Lower lobe of right lung (tissue), 2 donors: ENCODE data around the gene ABR. TPM values are rescaled to one million over a fixed set of nuclear protein-coding genes. Genes with fewer than 3 reads are reported as not detected.
A peak's percentile ranks its signal among the peaks of the same experiment; 100 is the strongest.

Experiments used
- ATAC-seq, 2 donors: fragments of 200-7000 bp; cut with Tn5 transposase; one replicate each; pipeline ENCODE4 v1.9.1; 2020 to 2022; ENCODE audit warnings: mild to moderate bottlenecking in 2 of 2, moderate library complexity in 2 of 2
- DNase-seq: peaks from one replicate; pipeline ENCODE4 v3.0.0-alpha.2; 2020
- H3K27ac ChIP-seq: fragments of 200-600 bp; one replicate; pipeline ENCODE4 v1.8.0; 2022
- H3K27me3 ChIP-seq: fragments of 200-600 bp; one replicate; pipeline ENCODE4 v1.8.0; 2022; ENCODE audit warnings: low read depth
- H3K36me3 ChIP-seq: fragments of 200-600 bp; one replicate; pipeline ENCODE4 v1.8.0; 2022; ENCODE audit warnings: mild to moderate bottlenecking
- H3K4me1 ChIP-seq: fragments of 200-600 bp; one replicate; pipeline ENCODE4 v1.8.0; 2022
- H3K4me3 ChIP-seq: fragments of 200-600 bp; one replicate; pipeline ENCODE4 v1.8.0; 2022; ENCODE audit warnings: mild to moderate bottlenecking
- H3K9me3 ChIP-seq: fragments of 200-600 bp; one replicate; pipeline ENCODE4 v1.8.0; 2022
- intact Hi-C: fragments of 100-400 bp; cut with DNase I; formaldehyde crosslinking; loops from one replicate; pipeline ENCODE4 v1.11.0; 2022
- total RNA-seq: library from RNA; stranded (reverse); fragmentation: NEBNext Ultra II Directional; extraction: Animal tissue kit (Norgen Biotek cat#: 25700); gene quantifications from one replicate; pipeline ENCODE4 v1.2.1, GENCODE V29; 2021
- TF ChIP-seq, protein P1 (sequence below): fragments of 200-600 bp; IDR thresholded peaks from one replicate; pipeline ENCODE4 v1.8.0; 2022; ENCODE audit warnings: antibody characterized with exemption, mild to moderate bottlenecking
- donor health status: DM: no; HTN: yes; CAD: no; lungs with severe emphysema.

ABR gene
- total RNA-seq, 1 donor from 2014 or later = 212 TPM

DNA sequence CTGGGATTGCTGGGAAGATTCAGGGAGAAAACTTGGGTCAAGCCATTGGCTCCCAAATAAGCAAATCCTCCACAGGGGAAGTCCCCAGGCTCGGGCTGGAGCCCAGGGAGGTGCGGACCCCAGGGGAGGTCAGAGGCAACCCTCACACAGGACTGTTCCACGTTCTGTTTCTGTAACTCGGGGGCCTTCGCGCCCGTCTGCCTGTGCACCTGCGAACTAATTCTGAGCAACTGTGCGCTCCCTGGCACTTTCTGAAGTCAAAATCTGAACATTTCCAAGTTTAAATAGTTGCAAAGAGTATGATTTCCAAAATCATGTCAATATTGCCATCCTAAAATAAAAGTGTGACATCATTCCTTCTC lies 166.1 kb downstream of the ABR start:
- intact Hi-C loops = no loop called here
- peaks cover 59% of the 10 kb centered on the region for H3K36me3 ChIP-seq
- DNase-seq = peak; percentile 13

DNA sequence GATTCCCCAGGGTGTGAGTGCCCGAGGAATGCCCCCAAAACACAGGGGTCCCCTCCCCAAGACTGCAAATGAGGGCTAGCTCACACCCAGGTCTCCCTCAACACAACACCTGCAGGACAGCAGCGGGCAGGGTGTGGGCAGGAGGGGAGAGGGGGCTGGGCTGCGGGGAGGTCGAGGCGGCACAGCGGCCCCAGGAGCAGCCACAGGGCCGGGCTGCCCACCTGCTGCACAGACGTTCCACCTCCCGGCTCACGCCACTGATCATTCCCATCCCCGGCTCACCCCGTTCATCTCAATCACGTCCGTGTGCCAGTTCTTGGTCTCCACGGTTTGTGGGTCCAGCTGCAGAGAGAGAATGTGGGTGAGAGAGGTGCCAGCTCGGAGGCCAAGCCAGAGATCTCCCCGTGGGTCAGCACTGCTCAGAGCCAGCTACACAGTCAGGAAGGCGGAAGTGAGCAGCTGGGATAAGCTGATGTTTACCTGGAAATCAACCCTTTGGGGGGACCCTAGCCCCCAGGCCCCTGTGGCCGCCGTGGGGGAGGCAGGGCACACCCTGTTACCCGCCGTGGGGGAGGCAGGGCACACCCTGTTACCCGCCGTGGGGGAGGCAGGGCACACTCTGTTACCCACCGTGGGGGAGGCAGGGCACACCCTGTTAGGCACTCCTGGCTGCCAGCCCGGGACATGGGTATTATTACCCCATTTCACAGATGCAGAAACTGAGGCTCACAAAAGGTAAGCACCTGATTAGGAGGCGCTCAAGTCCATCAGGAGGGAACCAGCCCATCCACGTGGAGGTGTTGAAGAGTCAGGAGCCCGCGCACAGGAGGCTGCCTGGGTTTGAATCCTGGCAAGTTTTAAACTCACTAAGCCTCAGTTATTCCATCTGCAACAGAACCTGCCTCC lies 166.7 kb downstream of the ABR start:
- TF ChIP-seq, protein P1, sequence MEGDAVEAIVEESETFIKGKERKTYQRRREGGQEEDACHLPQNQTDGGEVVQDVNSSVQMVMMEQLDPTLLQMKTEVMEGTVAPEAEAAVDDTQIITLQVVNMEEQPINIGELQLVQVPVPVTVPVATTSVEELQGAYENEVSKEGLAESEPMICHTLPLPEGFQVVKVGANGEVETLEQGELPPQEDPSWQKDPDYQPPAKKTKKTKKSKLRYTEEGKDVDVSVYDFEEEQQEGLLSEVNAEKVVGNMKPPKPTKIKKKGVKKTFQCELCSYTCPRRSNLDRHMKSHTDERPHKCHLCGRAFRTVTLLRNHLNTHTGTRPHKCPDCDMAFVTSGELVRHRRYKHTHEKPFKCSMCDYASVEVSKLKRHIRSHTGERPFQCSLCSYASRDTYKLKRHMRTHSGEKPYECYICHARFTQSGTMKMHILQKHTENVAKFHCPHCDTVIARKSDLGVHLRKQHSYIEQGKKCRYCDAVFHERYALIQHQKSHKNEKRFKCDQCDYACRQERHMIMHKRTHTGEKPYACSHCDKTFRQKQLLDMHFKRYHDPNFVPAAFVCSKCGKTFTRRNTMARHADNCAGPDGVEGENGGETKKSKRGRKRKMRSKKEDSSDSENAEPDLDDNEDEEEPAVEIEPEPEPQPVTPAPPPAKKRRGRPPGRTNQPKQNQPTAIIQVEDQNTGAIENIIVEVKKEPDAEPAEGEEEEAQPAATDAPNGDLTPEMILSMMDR = no peak
- H3K27ac ChIP-seq = no peak overlapping the region
- H3K27me3 ChIP-seq = no peaks in the 10 kb centered on the region
- H3K4me3 ChIP-seq = no peak overlapping the region
- intact Hi-C loops = no loop called here
- H3K4me1 ChIP-seq = peaks cover 16% of the 10 kb centered on the region
- peaks cover 60% of the 10 kb centered on the region for H3K36me3 ChIP-seq
- no peak for ATAC-seq
- H3K9me3 ChIP-seq = no peaks in the 10 kb centered on the region
- peak; percentile 41 for DNase-seq

More for the DNA sequence above, 166.1 kb downstream of the ABR start:
- no peaks in the 10 kb centered on the region for H3K9me3 ChIP-seq
- H3K4me1 ChIP-seq = peaks cover 16% of the 10 kb centered on the region
- no peak overlapping the region for H3K27ac ChIP-seq
- no peak overlapping the region for H3K4me3 ChIP-seq
- no peaks in the 10 kb centered on the region for H3K27me3 ChIP-seq
- no peak for ATAC-seq
- TF ChIP-seq, protein P1 = no peak

DNA sequence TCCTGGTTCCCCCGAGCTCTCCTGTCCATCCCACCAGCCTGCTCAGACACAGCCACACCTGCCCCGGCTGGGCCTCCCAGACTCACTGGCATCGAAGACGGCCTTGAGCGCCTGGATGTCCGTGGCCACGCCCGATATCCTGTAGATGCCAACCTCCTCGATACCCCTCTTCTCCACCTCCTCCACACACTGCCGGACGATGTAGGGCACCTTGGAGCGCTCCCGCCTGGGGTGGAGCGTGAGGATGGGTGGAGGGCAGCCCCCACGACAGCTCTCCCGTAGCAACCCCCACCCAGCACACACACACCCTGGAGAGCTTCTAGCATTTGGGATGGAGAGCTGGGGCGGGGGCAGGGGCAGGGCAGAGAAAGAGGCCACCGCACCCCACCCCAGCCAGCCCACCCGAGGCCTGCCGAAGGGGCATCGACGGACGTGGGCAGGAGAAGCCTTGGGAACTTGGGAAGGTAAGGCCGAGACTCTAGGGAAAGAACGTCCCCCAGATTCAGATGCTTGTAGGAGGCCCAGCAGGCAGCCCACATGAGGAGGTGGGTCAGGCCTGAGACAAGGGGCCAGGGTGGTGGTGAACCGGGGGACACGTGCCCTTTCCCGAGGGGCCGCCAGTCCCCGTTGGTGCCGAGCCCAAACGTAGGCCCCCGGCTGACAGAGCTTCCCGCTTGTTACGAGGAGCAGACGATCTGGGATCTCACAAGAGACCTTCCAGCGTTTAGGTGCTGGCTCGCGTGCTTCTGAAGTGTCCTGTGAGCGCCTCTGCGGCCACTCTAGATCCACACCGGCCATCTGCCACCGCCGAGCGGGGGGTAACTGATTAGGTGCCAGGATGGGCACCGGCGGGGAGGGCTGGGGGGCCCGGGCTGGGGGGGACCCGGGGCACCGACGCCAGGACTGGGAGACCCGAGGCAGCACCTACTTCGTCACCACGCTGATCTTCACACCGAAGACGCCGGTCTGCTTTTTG lies 167.7 kb downstream of the ABR start:
- no peak overlapping the region for H3K4me3 ChIP-seq
- H3K9me3 ChIP-seq = no peaks in the 10 kb centered on the region
- TF ChIP-seq, protein P1 = no peak
- DNase-seq (peak; percentile 43), ATAC-seq (no peak)
- intact Hi-C loops = no loop called here
- peaks cover 26% of the 10 kb centered on the region for H3K4me1 ChIP-seq
- peaks cover 70% of the 10 kb centered on the region for H3K36me3 ChIP-seq
- no peak overlapping the region for H3K27ac ChIP-seq
- no peaks in the 10 kb centered on the region for H3K27me3 ChIP-seq

DNA sequence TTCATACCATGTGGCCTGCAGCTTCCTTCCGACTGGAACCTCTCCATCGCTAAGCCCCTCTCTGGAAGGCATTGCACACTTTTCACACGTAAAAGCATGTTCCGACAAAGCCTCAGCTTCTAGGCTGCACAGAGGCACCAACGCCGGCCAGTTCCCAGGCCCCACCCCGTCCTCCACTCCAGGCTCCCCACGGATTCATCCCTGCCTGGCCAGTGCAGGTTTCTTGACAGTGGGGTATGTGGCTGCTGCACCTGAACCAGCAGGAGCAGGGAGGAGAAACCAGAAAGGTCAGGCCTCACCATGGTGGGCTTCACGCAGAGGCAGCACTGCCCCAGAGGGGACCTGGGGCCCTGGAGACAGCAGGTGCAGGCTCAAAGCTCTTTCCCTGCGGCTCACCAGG lies 168.6 kb downstream of the ABR start:
- Histone ChIP-seq H3K4me1 (peaks cover 31% of the 10 kb centered on the region), H3K9me3 (no peaks in the 10 kb centered on the region), H3K36me3 (peaks cover 73% of the 10 kb centered on the region), H3K27me3 (no peaks in the 10 kb centered on the region), H3K4me3 (no peak overlapping the region), H3K27ac (peak overlapping the region; percentile 56)
- TF ChIP-seq, protein P1 = no peak
- intact Hi-C loops = no loop called here
- no peak for ATAC-seq
- DNase-seq = peak; percentile 32

DNA sequence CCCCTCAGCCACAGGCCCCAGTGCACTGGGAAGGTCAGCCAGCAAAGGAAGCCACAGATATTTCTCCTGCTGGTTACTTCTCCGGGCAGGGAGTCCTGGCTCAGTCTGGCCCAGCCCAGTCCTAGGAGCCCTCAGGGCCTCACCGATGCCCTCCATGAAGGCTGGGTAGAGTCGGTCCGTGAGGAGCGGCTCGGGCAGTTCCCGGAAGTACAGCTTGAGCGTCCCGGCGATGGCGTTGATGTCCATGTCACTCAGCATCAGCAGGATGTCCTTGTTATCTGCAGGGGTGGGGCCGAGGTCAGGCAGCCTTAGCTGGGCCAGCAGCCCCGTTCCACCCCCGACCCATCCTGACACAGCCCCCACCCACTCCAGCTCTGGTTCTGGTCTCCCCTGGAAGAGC lies 169.2 kb downstream of the ABR start:
- ATAC-seq = no peak
- intact Hi-C loops = no loop called here

More for the DNA sequence above, 169.2 kb downstream of the ABR start:
- H3K9me3 ChIP-seq = no peaks in the 10 kb centered on the region
- H3K4me3 ChIP-seq = no peak overlapping the region
- peak overlapping the region; percentile 56 for H3K27ac ChIP-seq
- peaks cover 78% of the 10 kb centered on the region for H3K36me3 ChIP-seq
- H3K4me1 ChIP-seq = peaks cover 37% of the 10 kb centered on the region
- TF ChIP-seq, protein P1 = no peak
- no peaks in the 10 kb centered on the region for H3K27me3 ChIP-seq
- no peak for DNase-seq
